HepG2 (cell line): Measurements from ENCODE around the gene DNAJA3. TPM values are rescaled to one million over a fixed set of nuclear protein-coding genes. Genes with fewer than 3 reads are reported as not detected.
A peak's percentile ranks its signal among the peaks of the same experiment; 100 is the strongest.

Experiments
- ATF7 ChIP-seq, 2 experiments: fragments of 450-650 bp in 1 of 2; sonication (generic) in 1 of 2; formaldehyde crosslinking in 1 of 2; IDR thresholded peaks; 2 replicates each; pipeline versions ENCODE4 v1.4.0 to v1.6.1; 2016 to 2020; ENCODE audit warnings: antibody characterized with exemption in 1 of 2, mild to moderate bottlenecking in 1 of 2, missing genetic modification reagents in 1 of 2
- EP300 ChIP-seq, 3 experiments: sonication (generic) in 1 of 3; formaldehyde crosslinking in 1 of 3; IDR thresholded peaks; 2 replicates each; pipeline versions ENCODE4 v1.5.1 to v1.6.1; 2011 to 2020; ENCODE audit warnings: low read depth in 2 of 3, low read length in 2 of 3, borderline replicate concordance in 1 of 3, improper control_type of control experiment in 1 of 3, mild to moderate bottlenecking in 1 of 3, missing genetic modification reagents in 1 of 3, moderate library complexity in 1 of 3
- FOXC1 ChIP-seq: sonication (generic); formaldehyde crosslinking; IDR thresholded peaks from 2 replicates; pipeline ENCODE4 v1.8.0; 2022; ENCODE audit warnings: mild to moderate bottlenecking, missing genetic modification reagents, borderline replicate concordance
- HHEX ChIP-seq: IDR thresholded peaks from 2 replicates; pipeline ENCODE4 v1.6.1; 2016; ENCODE audit warnings: control low read depth
- HNRNPUL1 ChIP-seq: fragments of 200-400 bp; formaldehyde crosslinking; IDR thresholded peaks from 2 replicates; pipeline ENCODE4 v1.6.1; 2017; ENCODE audit warnings: low read depth, mild to moderate bottlenecking, low read length, moderate library complexity
- HOXA7 ChIP-seq: sonication (generic); formaldehyde crosslinking; IDR thresholded peaks from 2 replicates; pipeline ENCODE4 v1.8.1; 2022; ENCODE audit warnings: mild to moderate bottlenecking, missing genetic modification reagents, moderate library complexity
- KLF16 ChIP-seq, 2 experiments: sonication (generic) in 1 of 2; formaldehyde crosslinking in 1 of 2; IDR thresholded peaks; 2 replicates each; pipeline versions ENCODE4 v1.6.1 to v1.8.0; 2016 to 2023; ENCODE audit warnings: missing genetic modification reagents in 2 of 2, missing compliant biosample characterization in 1 of 2
- REST ChIP-seq, 2 experiments: IDR thresholded peaks; 2 replicates each; pipeline ENCODE4 v1.6.1; 2011 to 2012; ENCODE audit warnings: low read length in 2 of 2, borderline replicate concordance in 1 of 2, low read depth in 1 of 2, mild to moderate bottlenecking in 1 of 2, moderate library complexity in 1 of 2
- SKIL ChIP-seq: sonication (generic); formaldehyde crosslinking; IDR thresholded peaks from 2 replicates; pipeline ENCODE4 v1.8.0; 2022; ENCODE audit warnings: missing genetic modification reagents, mild to moderate bottlenecking, moderate library complexity, borderline replicate concordance
- TP53 ChIP-seq: sonication (generic); formaldehyde crosslinking; conservative IDR thresholded peaks from 2 replicates; pipeline ENCODE4 v1.4.0; 2020; ENCODE audit warnings: missing genetic modification reagents
- ZFP91 ChIP-seq: sonication (generic); formaldehyde crosslinking; IDR thresholded peaks from 2 replicates; pipeline ENCODE4 v1.9.0; 2022; ENCODE audit warnings: missing genetic modification reagents, mild to moderate bottlenecking, borderline replicate concordance
- ZNF101 ChIP-seq: sonication (generic); formaldehyde crosslinking; IDR thresholded peaks from 2 replicates; pipeline ENCODE4 v1.4.0; 2020; ENCODE audit warnings: mild to moderate bottlenecking, low read depth, missing genetic modification reagents, borderline replicate concordance
- ZNF138 ChIP-seq: sonication (generic); formaldehyde crosslinking; IDR thresholded peaks from 2 replicates; pipeline ENCODE4 v1.5.0; 2020; ENCODE audit warnings: mild to moderate bottlenecking, low read depth, missing genetic modification reagents
- ZNF282 ChIP-seq: fragments of 450-650 bp; IDR thresholded peaks from 2 replicates; pipeline ENCODE4 v1.6.1; 2018; ENCODE audit not compliant: partially characterized antibody
- ZNF761 ChIP-seq: sonication (generic); formaldehyde crosslinking; conservative IDR thresholded peaks from 2 replicates; pipeline ENCODE4 v1.4.0; 2020; ENCODE audit warnings: mild to moderate bottlenecking, missing genetic modification reagents
- ZNF83 ChIP-seq: sonication (generic); formaldehyde crosslinking; IDR thresholded peaks from 2 replicates; pipeline ENCODE4 v1.4.0; 2020; ENCODE audit warnings: missing genetic modification reagents, mild to moderate bottlenecking, borderline replicate concordance
- ZNF878 ChIP-seq: sonication (generic); formaldehyde crosslinking; IDR thresholded peaks from 2 replicates; pipeline ENCODE4 v1.8.1; 2023; ENCODE audit warnings: mild to moderate bottlenecking, missing genetic modification reagents, moderate library complexity
- polyA plus RNA-seq, 8 experiments: library from polyadenylated mRNA; depleted of rRNA in 3 of 8; stranded (reverse) in 7 of 8; unstranded in 1 of 8; fragments of >200 nt; fragmentation: Illumina TruSeq in 4 of 8; extraction: Trizol in 4 of 8; gene quantifications; 2 replicates each; pipeline versions ENCODE4 v1.2.1 to v1.2.3, GENCODE V29; 2011 to 2016; ENCODE audit warnings: low read depth in 4 of 8, missing spikeins in 1 of 8, mixed read lengths in 1 of 8; ENCODE audit not compliant: insufficient read depth in 1 of 8
- total RNA-seq, 5 experiments: library from RNA; depleted of rRNA; stranded (reverse); fragments of >200 nt; fragmentation: Illumina TruSeq; extraction: Trizol; gene quantifications; 2 replicates each; pipeline ENCODE4 v1.2.3, GENCODE V29; 2016; ENCODE audit warnings: low read depth in 1 of 5
- TF ChIP-seq, protein P1 (sequence below): sonication (generic); formaldehyde crosslinking; IDR thresholded peaks from 2 replicates; pipeline ENCODE4 v1.9.0; 2021; ENCODE audit warnings: missing genetic modification reagents, mild to moderate bottlenecking, borderline replicate concordance

Gene DNAJA3
- total and polyA plus RNA-seq, 2 of the 13 experiments (the other 11 are each of a cell fraction or from before 2014, with no cell fraction given): 77.0 to 83.3 TPM

DNA sequence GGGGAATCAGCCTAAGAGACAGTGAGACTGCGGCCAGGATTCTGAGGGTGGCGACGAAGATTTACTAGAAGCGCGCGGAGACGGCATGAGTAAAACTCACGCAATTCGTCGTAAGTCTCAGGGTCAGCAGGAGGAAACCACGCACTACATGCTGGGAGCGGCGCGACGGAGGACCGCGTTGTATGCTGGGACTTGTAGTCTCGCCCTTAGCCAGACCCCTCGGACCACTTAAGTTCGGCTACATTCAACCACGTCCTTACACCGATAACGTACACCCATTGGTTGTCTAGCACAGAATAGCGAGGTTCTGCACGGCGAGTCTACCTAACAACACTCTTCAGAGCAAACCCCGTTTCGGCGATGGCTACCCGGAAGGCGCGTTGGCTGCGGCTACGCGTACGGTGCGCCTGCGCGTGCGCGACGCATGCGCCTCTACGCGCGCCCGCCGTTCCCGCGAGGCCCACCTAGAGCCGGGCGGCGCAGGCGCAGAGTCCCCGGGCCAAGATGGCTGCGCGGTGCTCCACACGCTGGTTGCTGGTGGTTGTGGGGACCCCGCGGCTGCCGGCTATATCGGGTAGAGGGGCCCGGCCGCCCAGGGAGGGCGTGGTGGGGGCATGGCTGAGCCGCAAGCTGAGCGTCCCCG lies at the start of gene DNAJA3 (continued):
- TF ChIP-seq SKIL: no peak
- TF ChIP-seq HOXA7: no peak
- TF ChIP-seq ZNF101 (CRISPR knock-in tag): no peak
- TF ChIP-seq HHEX: no peak
- TF ChIP-seq, protein P1, sequence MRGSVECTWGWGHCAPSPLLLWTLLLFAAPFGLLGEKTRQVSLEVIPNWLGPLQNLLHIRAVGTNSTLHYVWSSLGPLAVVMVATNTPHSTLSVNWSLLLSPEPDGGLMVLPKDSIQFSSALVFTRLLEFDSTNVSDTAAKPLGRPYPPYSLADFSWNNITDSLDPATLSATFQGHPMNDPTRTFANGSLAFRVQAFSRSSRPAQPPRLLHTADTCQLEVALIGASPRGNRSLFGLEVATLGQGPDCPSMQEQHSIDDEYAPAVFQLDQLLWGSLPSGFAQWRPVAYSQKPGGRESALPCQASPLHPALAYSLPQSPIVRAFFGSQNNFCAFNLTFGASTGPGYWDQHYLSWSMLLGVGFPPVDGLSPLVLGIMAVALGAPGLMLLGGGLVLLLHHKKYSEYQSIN (CRISPR knock-in tag): 0 out of 2 replicates have a peak, but pooled peaks have one; percentile 35
- TF ChIP-seq ATF7 (IDR thresholded peaks at IDR 0.05): no peak
- no peak for TF ChIP-seq ATF7 (CRISPR knock-in tag; IDR thresholded peaks at IDR 0.05)
- TF ChIP-seq REST (IDR thresholded peaks at IDR 0.05; ENCODE audit: borderline replicate concordance in 1 of 2, low read depth in 1 of 2, low read length in 2 of 2): peak in 1 of 2 experiments; percentile 63; a peak in 1 of 4 replicates
- TF ChIP-seq TP53: no peak
- TF ChIP-seq ZNF282: no peak
- TF ChIP-seq ZNF83 (CRISPR knock-in tag): no peak
- no peak for TF ChIP-seq ZNF138 (CRISPR knock-in tag)
- no peak for TF ChIP-seq EP300 (IDR thresholded peaks at IDR 0.05; ENCODE audit: low read depth in 2 of 2, low read length in 2 of 2)
- peak; percentile 12; the same call in 1 of the 2 replicates for TF ChIP-seq EP300 (CRISPR knock-in tag; IDR thresholded peaks at IDR 0.05; ENCODE audit: borderline replicate concordance)
- TF ChIP-seq FOXC1 (CRISPR knock-in tag): no peak; the same call in none of the 2 replicates
- TF ChIP-seq HNRNPUL1: no peak
- peak; percentile 19 to 67; a peak in 1 of 4 replicates for TF ChIP-seq KLF16 (CRISPR knock-in tag; IDR thresholded peaks at IDR 0.05)
- TF ChIP-seq ZFP91 (CRISPR knock-in tag): peak; percentile 94
- TF ChIP-seq ZNF761: peak; percentile 70; the same call in 1 of the 2 replicates
- TF ChIP-seq ZNF878 (CRISPR knock-in tag): no peak
